WTC11 (cell line): Measurements from ENCODE around the gene PDE8A.

ENCODE experiments used
- CREB1 ChIP-seq: sonication (generic); formaldehyde crosslinking; IDR thresholded peaks from 2 replicates; pipeline ENCODE4 v1.8.0; 2023; ENCODE audit warnings: mild to moderate bottlenecking, missing genetic modification reagents
- GABPB1 ChIP-seq: sonication (generic); formaldehyde crosslinking; IDR thresholded peaks from 2 replicates; pipeline ENCODE4 v1.8.1; 2023; ENCODE audit warnings: mild to moderate bottlenecking, missing genetic modification reagents
- IRF2 ChIP-seq: sonication (generic); formaldehyde crosslinking; IDR thresholded peaks from 2 replicates; pipeline ENCODE4 v1.8.0; 2022; ENCODE audit warnings: low read depth, missing genetic modification reagents, borderline replicate concordance
- NFE2L1 ChIP-seq: sonication (generic); formaldehyde crosslinking; IDR thresholded peaks from 2 replicates; pipeline ENCODE4 v1.8.1; 2023; ENCODE audit warnings: missing genetic modification reagents
- RELA ChIP-seq: sonication (generic); formaldehyde crosslinking; IDR thresholded peaks from 2 replicates; pipeline ENCODE4 v1.8.1; 2022; ENCODE audit warnings: missing genetic modification reagents, mild to moderate bottlenecking, borderline replicate concordance
- TEAD4 ChIP-seq: sonication (generic); formaldehyde crosslinking; IDR thresholded peaks from 2 replicates; pipeline ENCODE4 v1.8.0; 2022; ENCODE audit warnings: mild to moderate bottlenecking, missing genetic modification reagents
- ZNF671 ChIP-seq: fragments of 250-450 bp; sonication (Bioruptor Pico); IDR thresholded peaks from 2 replicates; pipeline ENCODE4 v1.8.0; 2021; ENCODE audit warnings: mild to moderate bottlenecking
- TF ChIP-seq, protein P1 (sequence below): fragments of 200-600 bp; IDR thresholded peaks from 2 replicates; pipeline ENCODE4 v1.8.0; 2022; ENCODE audit warnings: antibody characterized with exemption
- TF ChIP-seq, protein P2 (sequence below): fragments of 250-450 bp; sonication (Bioruptor Pico); IDR thresholded peaks from 2 replicates; pipeline ENCODE4 v1.9.0; 2021; ENCODE audit warnings: moderate library complexity, mild to moderate bottlenecking, inconsistent platforms, borderline replicate concordance
- TF ChIP-seq, protein P3 (sequence below): sonication (generic); formaldehyde crosslinking; conservative IDR thresholded peaks from 2 replicates; pipeline ENCODE4 v1.8.1; 2022; ENCODE audit warnings: mild to moderate bottlenecking, missing genetic modification reagents
- TF ChIP-seq, protein P4 (sequence below): sonication (generic); formaldehyde crosslinking; IDR thresholded peaks from 2 replicates; pipeline ENCODE4 v1.8.1; 2022; ENCODE audit warnings: low read depth, missing genetic modification reagents, borderline replicate concordance
- TF ChIP-seq, protein P5 (sequence below): sonication (generic); formaldehyde crosslinking; IDR thresholded peaks from 2 replicates; pipeline ENCODE4 v1.8.0; 2022; ENCODE audit warnings: mild to moderate bottlenecking, missing genetic modification reagents

DNA sequence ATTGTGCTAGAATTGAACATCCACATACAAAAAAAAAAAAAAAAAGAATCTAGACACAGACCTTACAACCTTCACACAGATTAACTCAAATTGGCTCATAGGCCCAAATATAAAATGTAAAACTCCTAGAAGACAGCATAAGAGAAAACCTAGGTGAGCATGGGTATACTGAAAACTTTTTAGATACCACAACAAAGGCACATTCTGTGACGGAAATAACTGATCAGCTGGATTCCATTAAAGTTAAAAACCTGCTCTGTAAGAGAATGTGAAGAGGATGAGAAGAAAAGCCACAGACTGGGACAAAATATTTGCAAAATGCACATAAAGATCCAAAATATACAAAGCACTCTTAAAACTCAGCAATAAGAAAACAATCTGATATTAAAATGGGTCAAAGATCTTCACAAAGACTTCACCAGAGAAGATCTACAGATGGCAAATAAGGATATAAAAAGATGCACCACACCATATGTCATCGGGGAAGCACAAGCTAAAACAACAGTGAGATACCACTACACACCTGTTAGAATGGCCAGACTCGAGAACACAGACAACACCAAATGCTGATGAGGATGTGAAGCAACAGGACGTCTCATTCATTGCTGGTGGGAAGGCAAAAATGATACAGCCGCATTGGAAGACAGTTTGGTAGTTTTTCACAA is 167.9 kb downstream of the PDE8A start:
- TF ChIP-seq, protein P1, sequence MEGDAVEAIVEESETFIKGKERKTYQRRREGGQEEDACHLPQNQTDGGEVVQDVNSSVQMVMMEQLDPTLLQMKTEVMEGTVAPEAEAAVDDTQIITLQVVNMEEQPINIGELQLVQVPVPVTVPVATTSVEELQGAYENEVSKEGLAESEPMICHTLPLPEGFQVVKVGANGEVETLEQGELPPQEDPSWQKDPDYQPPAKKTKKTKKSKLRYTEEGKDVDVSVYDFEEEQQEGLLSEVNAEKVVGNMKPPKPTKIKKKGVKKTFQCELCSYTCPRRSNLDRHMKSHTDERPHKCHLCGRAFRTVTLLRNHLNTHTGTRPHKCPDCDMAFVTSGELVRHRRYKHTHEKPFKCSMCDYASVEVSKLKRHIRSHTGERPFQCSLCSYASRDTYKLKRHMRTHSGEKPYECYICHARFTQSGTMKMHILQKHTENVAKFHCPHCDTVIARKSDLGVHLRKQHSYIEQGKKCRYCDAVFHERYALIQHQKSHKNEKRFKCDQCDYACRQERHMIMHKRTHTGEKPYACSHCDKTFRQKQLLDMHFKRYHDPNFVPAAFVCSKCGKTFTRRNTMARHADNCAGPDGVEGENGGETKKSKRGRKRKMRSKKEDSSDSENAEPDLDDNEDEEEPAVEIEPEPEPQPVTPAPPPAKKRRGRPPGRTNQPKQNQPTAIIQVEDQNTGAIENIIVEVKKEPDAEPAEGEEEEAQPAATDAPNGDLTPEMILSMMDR = no peak
- TF ChIP-seq, protein P2, sequence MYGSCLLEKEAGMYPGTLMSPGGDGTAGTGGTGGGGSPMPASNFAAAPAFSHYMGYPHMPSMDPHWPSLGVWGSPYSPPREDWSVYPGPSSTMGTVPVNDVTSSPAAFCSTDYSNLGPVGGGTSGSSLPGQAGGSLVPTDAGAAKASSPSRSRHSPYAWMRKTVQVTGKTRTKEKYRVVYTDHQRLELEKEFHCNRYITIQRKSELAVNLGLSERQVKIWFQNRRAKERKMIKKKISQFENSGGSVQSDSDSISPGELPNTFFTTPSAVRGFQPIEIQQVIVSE (CRISPR knock-in tag) = no peak
- TF ChIP-seq CREB1 (CRISPR knock-in tag) (no peak), ZNF671 (CRISPR knock-in tag) (no peak), TEAD4 (CRISPR knock-in tag) (no peak), RELA (no peak), GABPB1 (no peak), NFE2L1 (CRISPR knock-in tag) (no peak), IRF2 (CRISPR knock-in tag) (no peak)
- TF ChIP-seq, protein P3, sequence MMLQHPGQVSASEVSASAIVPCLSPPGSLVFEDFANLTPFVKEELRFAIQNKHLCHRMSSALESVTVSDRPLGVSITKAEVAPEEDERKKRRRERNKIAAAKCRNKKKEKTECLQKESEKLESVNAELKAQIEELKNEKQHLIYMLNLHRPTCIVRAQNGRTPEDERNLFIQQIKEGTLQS (CRISPR knock-in tag) = no peak
- TF ChIP-seq, protein P4, sequence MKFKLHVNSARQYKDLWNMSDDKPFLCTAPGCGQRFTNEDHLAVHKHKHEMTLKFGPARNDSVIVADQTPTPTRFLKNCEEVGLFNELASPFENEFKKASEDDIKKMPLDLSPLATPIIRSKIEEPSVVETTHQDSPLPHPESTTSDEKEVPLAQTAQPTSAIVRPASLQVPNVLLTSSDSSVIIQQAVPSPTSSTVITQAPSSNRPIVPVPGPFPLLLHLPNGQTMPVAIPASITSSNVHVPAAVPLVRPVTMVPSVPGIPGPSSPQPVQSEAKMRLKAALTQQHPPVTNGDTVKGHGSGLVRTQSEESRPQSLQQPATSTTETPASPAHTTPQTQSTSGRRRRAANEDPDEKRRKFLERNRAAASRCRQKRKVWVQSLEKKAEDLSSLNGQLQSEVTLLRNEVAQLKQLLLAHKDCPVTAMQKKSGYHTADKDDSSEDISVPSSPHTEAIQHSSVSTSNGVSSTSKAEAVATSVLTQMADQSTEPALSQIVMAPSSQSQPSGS = no peak
- TF ChIP-seq, protein P5, sequence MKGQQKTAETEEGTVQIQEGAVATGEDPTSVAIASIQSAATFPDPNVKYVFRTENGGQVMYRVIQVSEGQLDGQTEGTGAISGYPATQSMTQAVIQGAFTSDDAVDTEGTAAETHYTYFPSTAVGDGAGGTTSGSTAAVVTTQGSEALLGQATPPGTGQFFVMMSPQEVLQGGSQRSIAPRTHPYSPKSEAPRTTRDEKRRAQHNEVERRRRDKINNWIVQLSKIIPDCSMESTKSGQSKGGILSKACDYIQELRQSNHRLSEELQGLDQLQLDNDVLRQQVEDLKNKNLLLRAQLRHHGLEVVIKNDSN = no peak
